Limb (tissue), 2 donors: Measurements from ENCODE around the gene SENP5.
"Not testable (repeated sequence)": the region's sequence is repeated elsewhere in the genome, so short reads cannot be mapped to it uniquely, and the experiment has no call there.

ENCODE experiments used
- DNase-seq, 2 donors: peaks; one replicate each; pipeline ENCODE4 v3.0.0-alpha.2; 2016; ENCODE audit errors: extremely low spot score in 2 of 2

The SENP5 gene

GRCh38 chr3:196867507-196868296 lies at the start of gene SENP5:
TSS of gene SENP5 (plus strand) at chr3:196867920. CDS start at chr3:196885182, 17,262 bp downstream.
- DNase-seq, result peak; percentile 93 to 98

- DNase-seq, result no peak
These were observed 45.8 kb upstream of the SENP5 start for GRCh38 chr3:196821806-196822355.

GRCh38 chr3:196829651-196830050 lies 38.1 kb upstream of the SENP5 start:
- not testable (repeated sequence) for DNase-seq

GRCh38 chr3:196835086-196835485 lies 32.6 kb upstream of the SENP5 start:
- no peak for DNase-seq

GRCh38 chr3:196836626-196837025 lies 31.1 kb upstream of the SENP5 start:
- DNase-seq, result not testable (repeated sequence)

GRCh38 chr3:196837819-196838420 lies 29.8 kb upstream of the SENP5 start:
- DNase-seq, result no peak

- not testable (repeated sequence) for DNase-seq
These were observed 28.4 kb upstream of the SENP5 start for GRCh38 chr3:196839351-196839750.

- DNase-seq, result peak in 1 of 2 donors; percentile 27
These were observed 24.9 kb upstream of the SENP5 start for GRCh38 chr3:196842567-196843434.

- no peak for DNase-seq
These were observed 24.1 kb upstream of the SENP5 start for GRCh38 chr3:196843435-196844110.

GRCh38 chr3:196844235-196845219 lies 23.2 kb upstream of the SENP5 start:
- not testable (repeated sequence) for DNase-seq

- DNase-seq, result not testable (repeated sequence)
These were observed 19.3 kb upstream of the SENP5 start for GRCh38 chr3:196848375-196848774.

- DNase-seq, result no peak
These were observed 18.5 kb upstream of the SENP5 start for GRCh38 chr3:196849180-196849741.

- not testable (repeated sequence) for DNase-seq
These were observed 4.7 kb upstream of the SENP5 start for GRCh38 chr3:196863000-196863399.

GRCh38 chr3:196867155-196867506 lies 589 bp upstream of the SENP5 start:
- DNase-seq, result no peak

- peak in 1 of 2 donors; percentile 2 for DNase-seq
These were observed 559 bp downstream of the SENP5 start for GRCh38 chr3:196868297-196868661.

GRCh38 chr3:196872316-196872715 lies 4.6 kb downstream of the SENP5 start:
- no peak for DNase-seq

GRCh38 chr3:196874511-196875094 lies 6.9 kb downstream of the SENP5 start:
- not testable (repeated sequence) for DNase-seq

- DNase-seq, result no peak
These were observed 7.5 kb downstream of the SENP5 start for GRCh38 chr3:196875258-196875657.

GRCh38 chr3:196883361-196883760 lies 15.6 kb downstream of the SENP5 start:
- DNase-seq, result no peak
